HG03066 (cell line): ENCODE measurements around the gene TCHHL1.

Experiments used
- ATAC-seq: cut with Tn5 transposase; IDR thresholded peaks from one replicate; pipeline ENCODE4 v1.9.1; 2021; ENCODE audit warnings: low read depth; ENCODE audit not compliant: unreplicated experiment

Gene TCHHL1

DNA sequence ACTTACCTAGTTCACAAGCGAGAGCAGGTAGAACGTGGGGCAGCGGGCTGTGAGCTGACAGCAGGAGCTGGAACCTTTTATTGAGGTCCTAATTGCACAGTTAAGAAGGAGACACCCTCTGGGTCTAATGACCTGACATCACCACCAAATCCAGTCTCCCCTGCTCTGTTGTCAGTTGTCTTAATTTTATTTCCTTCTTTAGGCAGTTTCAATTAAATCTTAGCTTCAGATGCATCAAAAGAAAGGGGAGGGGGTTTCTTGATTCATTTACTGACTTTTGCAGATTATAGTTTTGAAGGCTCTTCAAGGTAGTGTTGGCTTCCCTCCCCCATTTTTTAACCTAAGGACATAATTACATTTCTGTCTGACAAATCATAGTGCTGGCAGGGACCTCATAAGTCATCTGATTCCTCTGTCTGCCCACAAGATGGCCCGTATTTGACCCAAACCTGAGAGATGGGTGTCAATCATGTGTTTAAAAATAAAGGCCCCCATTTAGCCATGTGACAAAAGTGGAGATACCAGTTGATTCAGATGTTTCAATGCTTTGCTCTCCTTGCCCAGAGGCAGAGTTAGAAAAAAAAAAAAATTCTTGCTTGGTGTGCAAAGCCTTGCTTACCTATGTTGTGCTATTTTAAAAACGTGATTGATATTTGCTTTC is at the start of gene TCHHL1:
TSS of gene TCHHL1 (minus strand) at position 51 of the 661 bp plus-strand sequence. CDS start 921 bp downstream, outside the sequence.
- no peak for ATAC-seq

GRCh38 chr1:152137215-152137614 is 48.4 kb upstream of the TCHHL1 start:
- ATAC-seq: no peak

DNA sequence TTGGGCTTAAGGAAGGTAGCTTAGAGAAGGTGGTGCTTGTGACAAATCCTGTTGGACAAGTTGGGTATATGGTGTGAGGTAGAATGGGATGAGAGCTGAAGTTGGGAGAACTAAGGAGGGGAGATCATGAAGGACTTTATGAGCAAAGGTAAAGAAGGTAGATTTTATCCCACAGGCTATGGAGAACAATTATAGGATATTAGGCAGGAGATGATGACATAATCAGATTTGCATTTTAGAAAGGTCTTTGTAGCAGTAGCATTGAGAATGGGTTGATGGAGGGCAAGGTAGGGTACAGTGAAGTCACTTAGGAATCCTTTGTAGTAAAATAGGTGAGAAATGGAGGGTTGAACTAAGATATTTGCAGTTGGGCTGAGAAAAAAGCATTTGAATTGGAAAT is 41.3 kb upstream of the TCHHL1 start:
- ATAC-seq: no peak

DNA sequence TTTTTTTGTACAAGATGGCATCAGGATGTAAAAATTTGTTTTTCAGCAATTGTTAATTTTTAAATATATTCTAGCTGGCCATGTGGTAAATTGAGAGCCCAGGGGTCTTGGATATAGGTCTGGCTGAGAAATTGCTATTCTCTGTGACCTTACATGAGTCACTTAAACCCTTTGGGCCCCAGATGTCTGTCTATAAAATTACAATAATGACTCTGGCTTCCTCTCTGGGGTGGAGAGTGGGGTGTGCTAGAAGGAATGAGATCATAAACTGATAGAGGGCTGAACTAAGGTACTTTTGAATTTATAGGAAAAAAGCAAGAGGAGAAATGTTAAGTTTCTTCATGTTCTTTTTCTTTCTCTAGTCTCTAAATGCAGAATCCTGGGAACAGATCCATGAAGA is 38.8 kb upstream of the TCHHL1 start:
- ATAC-seq: no peak

- ATAC-seq: no peak
Measured at GRCh38 chr1:152125834-152126443, 37.1 kb upstream of the TCHHL1 start.

DNA sequence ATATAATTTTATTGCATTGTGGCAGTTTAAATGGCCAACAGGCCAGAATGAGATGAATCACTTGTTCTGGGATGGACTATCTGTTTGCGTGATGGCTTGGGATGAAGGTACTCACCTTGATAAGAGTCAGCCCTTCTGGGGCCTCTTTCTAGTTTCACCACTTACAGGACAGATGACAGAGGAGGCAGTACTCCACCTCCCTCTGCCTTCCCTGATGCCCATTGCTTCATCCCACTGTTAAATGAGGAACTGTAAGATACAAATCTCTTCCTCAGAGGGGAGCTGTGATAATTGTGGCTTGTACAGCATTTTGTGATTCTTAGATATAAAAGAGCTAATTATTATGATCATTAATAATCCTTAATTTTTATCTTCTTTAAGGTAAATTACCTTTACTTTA is 30.1 kb upstream of the TCHHL1 start:
- ATAC-seq: no peak

GRCh38 chr1:152115344-152115743 is 26.5 kb upstream of the TCHHL1 start, which contains the start of gene TCHH:
Gene TCHH, minus strand, starts transcription at chr1:152115444. Its CDS starts 1,364 bp downstream, at chr1:152114080.
- ATAC-seq: no peak

DNA sequence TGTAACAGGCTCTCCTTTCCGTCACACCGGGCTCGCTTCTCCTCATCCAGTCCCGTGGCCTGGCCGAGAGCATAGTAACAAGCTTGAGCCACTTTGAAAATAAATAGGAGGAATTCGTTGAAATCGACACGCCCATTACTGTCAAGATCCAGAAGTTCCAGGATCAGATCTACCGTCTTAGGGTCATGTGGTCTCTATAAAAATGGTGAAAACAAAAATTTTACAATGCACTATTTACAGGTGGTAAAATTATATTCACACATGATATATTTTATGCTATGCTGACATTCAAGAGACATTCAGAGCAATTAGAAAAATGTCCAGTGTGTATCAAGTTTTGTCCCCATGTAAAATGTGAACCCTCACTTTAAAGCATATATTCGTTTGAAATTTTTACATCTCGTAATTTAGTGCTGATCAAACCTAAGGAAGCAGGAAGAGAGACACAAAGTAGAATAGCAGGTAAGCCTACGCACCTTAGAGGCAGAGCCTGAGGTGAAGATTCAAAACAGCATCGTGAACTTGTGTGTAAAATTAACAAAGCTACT is 24.1 kb upstream of the TCHHL1 start:
- ATAC-seq: no peak

- no peak for ATAC-seq
Measured at GRCh38 chr1:152112101-152112884, 23.4 kb upstream of the TCHHL1 start.

- ATAC-seq: no peak
Measured at GRCh38 chr1:152111515-152111968, 22.7 kb upstream of the TCHHL1 start.

- no peak for ATAC-seq
Measured at GRCh38 chr1:152110860-152111514, 22.1 kb upstream of the TCHHL1 start.

- ATAC-seq: no peak
Measured at GRCh38 chr1:152110365-152110859, 21.5 kb upstream of the TCHHL1 start.

DNA sequence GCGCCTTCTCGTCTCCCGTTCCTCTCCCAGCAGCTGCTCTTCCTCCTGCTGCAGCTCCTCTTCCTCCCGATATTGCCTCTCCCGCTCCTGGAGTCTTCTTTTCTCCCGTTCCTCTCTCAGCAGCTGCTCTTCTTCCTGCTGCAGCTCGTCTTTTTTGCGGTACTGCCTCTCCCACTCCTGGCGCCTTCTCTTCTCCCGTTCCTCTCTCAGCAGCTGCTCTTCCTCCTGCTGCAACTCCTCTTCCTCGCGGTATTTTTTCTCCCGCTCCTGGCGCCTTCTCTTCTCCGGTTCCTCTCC is 21.1 kb upstream of the TCHHL1 start:
- no peak for ATAC-seq

DNA sequence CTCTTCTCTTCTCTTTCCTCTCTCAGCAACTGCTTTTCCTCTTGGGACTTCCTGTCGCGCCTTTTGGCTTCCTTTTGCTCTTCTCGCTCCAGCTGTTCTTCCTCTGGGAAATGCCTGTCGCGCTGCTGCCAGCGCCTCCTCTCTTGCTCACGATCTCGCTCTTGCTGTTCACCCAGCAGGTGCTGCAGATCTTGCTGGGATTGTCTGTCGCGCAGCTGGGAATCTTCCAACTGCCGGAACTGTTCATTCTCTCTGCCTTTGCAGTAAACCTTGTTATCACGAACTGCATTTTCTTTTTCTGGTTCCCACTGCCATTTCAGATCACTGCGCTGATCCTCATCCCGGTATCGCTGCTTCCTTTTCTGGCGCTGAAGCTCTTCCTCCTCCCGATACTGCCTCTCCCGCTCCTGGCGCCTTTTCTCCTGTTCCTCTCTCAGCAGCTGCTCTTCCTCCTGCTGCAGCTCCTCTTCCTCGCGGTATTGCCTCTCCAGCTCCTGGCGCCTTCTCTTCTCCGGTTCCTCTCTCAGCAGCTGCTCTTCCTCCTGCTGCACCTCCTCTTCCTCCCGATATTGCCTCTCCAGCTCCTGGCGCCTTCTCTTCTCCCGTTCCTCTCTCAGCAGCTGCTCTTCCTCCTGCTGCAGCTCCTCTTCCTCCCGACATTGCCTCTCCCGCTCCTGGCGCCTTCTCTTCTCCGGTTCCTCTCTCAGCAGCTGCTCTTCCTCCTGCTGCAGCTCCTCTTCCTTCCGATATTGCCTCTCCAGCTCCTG is 20.6 kb upstream of the TCHHL1 start:
- no peak for ATAC-seq

GRCh38 chr1:152108882-152109222 is 20.0 kb upstream of the TCHHL1 start:
- ATAC-seq: no peak

- ATAC-seq: no peak
Measured at GRCh38 chr1:152107984-152108881, 19.4 kb upstream of the TCHHL1 start.

DNA sequence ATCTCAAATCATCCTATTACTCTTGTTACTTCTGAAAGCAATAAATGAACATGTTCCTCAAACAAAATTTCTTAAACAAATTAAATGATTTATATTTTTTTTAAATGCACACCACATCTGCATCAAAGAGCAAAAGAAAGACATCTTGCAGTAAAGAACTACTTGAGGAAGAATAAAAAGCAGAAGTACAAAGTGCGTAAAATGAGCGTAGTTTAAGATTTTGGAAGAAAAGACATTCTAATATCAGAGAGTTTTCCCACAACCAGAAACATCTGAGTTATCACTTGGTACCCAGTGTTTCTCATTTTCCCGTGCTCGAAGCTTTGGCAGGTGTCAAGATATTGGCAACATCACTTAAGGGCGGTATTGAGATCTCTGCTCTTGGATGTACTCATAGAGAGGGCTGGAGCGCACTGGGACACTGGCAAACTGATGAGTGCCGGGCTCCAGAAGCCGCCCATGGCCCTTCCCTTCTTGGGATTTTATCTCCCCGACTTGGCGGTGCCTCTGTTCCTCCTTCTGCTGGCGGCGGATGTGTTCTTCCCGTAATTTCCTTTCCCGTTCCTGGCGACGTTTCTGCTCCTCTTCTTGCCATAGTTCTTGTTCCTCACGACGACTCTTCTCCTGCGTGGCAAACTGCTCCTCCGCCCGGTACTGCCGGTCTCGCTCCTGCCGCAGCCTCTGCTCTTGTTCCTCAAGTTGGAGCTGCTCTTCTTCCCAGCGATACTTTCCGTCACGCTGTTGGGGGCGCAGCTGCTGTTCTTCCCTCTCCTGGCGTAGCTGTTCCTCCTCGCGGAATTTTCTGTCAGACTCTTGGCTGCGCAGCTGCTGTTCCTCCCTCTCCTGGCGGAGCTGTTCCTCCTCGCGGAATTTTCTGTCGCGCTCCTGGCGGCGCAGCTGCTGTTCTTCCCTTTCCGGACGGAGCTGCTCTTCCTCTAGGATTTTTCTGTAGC is 18.4 kb upstream of the TCHHL1 start:
- no peak for ATAC-seq

- ATAC-seq: no peak
Measured at GRCh38 chr1:152104854-152105253, 16.0 kb upstream of the TCHHL1 start.
